Small intestine (tissue), 7 donors: ENCODE results near the gene BLOC1S5. TPM values are rescaled to one million over a fixed set of nuclear protein-coding genes. Genes with fewer than 3 reads are reported as not detected.

Source experiments
- DNase-seq, 2 donors: peaks; one replicate each; pipeline versions ENCODE4 v3.0.0 to v3.0.0-alpha.2; 2013
- FAIRE-seq: peaks from 2 replicates; lab custom pipeline; 2012; peaks lifted over from hg19 to GRCh38; lab: Jason Lieb, UNC
- H3K27ac ChIP-seq, 3 donors: one replicate each; pipeline ENCODE4 v1.5.1; 2013; ENCODE audit warnings: low read length in 2 of 3, mild to moderate bottlenecking in 2 of 3, control low read depth in 1 of 3, inconsistent platforms in 1 of 3, low read depth in 1 of 3, moderate library complexity in 1 of 3
- H3K27me3 ChIP-seq, 3 donors: one replicate each; pipeline ENCODE4 v1.6.1; 2013; ENCODE audit warnings: low read length in 3 of 3, inconsistent platforms in 1 of 3; ENCODE audit not compliant: control insufficient read depth in 3 of 3, insufficient read depth in 3 of 3
- H3K36me3 ChIP-seq, 3 donors: one replicate each; pipeline ENCODE4 v1.6.1; 2013; ENCODE audit warnings: low read length in 3 of 3, inconsistent platforms in 1 of 3, low read depth in 1 of 3, mild to moderate bottlenecking in 1 of 3, moderate library complexity in 1 of 3; ENCODE audit not compliant: control insufficient read depth in 3 of 3, insufficient read depth in 2 of 3
- H3K4me1 ChIP-seq, 3 donors: one replicate each; pipeline ENCODE4 v1.6.1; 2013; ENCODE audit warnings: low read length in 2 of 3, inconsistent platforms in 1 of 3, low read depth in 1 of 3, mild to moderate bottlenecking in 1 of 3, moderate library complexity in 1 of 3; ENCODE audit not compliant: control insufficient read depth in 3 of 3, insufficient read depth in 2 of 3
- H3K4me3 ChIP-seq, 3 donors: one replicate each; pipeline ENCODE4 v1.5.1; 2013; ENCODE audit warnings: low read length in 3 of 3, control low read depth in 1 of 3, inconsistent platforms in 1 of 3, low read depth in 1 of 3, mild to moderate bottlenecking in 1 of 3, moderate library complexity in 1 of 3
- H3K9me3 ChIP-seq, 2 donors: one replicate each; pipeline ENCODE4 v1.6.1; 2013; ENCODE audit warnings: low read depth in 1 of 2, low read length in 1 of 2; ENCODE audit not compliant: control insufficient read depth in 2 of 2, insufficient read depth in 1 of 2
- WGBS, 3 donors: extraction: QIAGEN DNeasy Blood & Tissue Kit; methylation state at CpG; one replicate each; pipeline ENCODE4 v1.1.7; 2013; 5-methylcytosine and 5-hydroxymethylcytosine counted together
- polyA plus RNA-seq, 4 donors: library from polyadenylated mRNA; stranded (reverse) in 3 of 4; unstranded in 1 of 4; fragments of 200-250 nt in 3 of 4; fragments of 120-200 nt in 1 of 4; gene quantifications; one replicate each; pipeline versions ENCODE4 v1.2.1 to v1.2.3, GENCODE V29; 2013
- donor health status: healthy with polysubstance abuse.
- donor health status: control.
- donor health status: control.
- donor health status: Bipolar disorder and iron deficiency.
- donor health status: healthy.

The BLOC1S5 gene
- polyA plus RNA-seq, 4 donors = 3.2 to 14.2 (median 8.5) TPM

DNA sequence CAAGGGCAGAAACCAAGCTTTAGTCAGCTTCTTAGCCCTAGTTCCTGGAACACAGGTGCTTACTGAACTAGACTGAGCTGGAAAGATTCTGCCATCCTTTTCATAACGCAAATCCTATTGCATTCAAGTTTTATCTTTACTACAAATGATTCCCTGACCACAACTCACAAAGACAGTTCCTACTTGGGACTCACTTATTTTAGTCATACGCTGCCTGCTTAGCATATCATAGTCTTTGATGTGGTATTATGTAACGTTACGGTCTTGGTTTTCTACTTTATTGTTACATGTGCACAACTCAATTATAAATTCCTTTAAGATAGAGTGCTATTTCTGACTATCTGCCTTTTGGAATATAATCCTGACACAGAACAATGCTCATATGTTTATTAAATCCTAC lies 59.1 kb downstream of the BLOC1S5 start:
- H3K4me3 ChIP-seq = no peak overlapping the region
- no peaks in the 10 kb centered on the region for H3K4me1 ChIP-seq
- WGBS, 3 donors = 59 to 71% (median 62%) methylated on average over 4 of the region's 4 CpGs
- FAIRE-seq = no peak
- H3K36me3 ChIP-seq = no peaks in the 10 kb centered on the region
- no peak overlapping the region for H3K27ac ChIP-seq
- no peak for DNase-seq
- H3K27me3 ChIP-seq = no peaks in the 10 kb centered on the region
- no peaks in the 10 kb centered on the region for H3K9me3 ChIP-seq

DNA sequence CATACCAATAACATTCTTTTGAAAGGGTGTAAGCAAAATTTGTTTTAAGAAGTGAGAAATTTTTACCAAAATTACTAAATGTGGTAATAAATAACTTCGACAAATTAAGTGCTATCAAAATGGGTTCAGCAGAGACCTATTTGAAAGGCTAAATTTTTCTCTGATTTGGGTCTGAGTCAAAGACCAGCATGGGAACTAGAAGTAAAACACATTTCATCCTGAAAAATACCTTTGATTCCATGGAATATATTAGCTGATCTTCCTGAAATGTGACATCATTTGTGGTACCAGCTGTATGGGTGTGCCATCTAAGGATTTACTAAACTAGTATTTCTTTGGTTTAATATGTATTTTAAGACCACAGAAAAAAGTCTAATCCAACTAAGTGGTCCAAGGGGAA lies 63.6 kb downstream of the BLOC1S5 start:
- no peaks in the 10 kb centered on the region for H3K36me3 ChIP-seq
- H3K4me3 ChIP-seq = no peak overlapping the region
- H3K27ac ChIP-seq = no peak overlapping the region
- WGBS, 3 donors = 85 to 91% (median 87%) methylated on average over 1 of the region's 1 CpG
- DNase-seq (no peak), FAIRE-seq (no peak)
- no peaks in the 10 kb centered on the region for H3K27me3 ChIP-seq
- H3K9me3 ChIP-seq = no peaks in the 10 kb centered on the region
- peaks cover 0 to 12% (median 2%) of the 10 kb centered on the region in 3 donors for H3K4me1 ChIP-seq

DNA sequence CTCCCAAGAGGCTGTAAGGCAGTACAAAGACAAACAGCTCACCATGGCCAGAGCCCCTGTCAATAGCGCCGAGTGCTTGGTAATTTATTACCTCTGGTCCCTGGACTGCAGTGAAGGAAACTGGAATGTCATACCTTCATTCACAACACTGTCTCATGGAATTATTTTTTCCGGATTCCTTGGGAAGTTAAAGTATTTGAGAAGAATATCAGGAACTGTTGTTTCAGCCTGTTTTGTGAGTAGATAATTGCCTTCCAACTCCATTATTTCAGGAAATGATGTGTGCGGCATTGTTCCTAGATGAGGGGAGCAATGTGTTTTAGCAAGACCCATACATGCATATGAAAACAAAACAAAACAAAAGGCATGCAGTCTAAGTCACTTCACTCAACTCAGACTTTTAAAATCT lies 64.0 kb downstream of the BLOC1S5 start:
- Histone ChIP-seq H3K4me1 (peaks cover 0 to 12% (median 2%) of the 10 kb centered on the region in 3 donors), H3K27ac (no peak overlapping the region), H3K4me3 (no peak overlapping the region), H3K27me3 (no peaks in the 10 kb centered on the region), H3K36me3 (no peaks in the 10 kb centered on the region), H3K9me3 (no peaks in the 10 kb centered on the region)
- DNase-seq (no peak), FAIRE-seq (no peak)
- 80 to 92% (median 91%) methylated on average over 4 of the region's 4 CpGs for WGBS, 3 donors

DNA sequence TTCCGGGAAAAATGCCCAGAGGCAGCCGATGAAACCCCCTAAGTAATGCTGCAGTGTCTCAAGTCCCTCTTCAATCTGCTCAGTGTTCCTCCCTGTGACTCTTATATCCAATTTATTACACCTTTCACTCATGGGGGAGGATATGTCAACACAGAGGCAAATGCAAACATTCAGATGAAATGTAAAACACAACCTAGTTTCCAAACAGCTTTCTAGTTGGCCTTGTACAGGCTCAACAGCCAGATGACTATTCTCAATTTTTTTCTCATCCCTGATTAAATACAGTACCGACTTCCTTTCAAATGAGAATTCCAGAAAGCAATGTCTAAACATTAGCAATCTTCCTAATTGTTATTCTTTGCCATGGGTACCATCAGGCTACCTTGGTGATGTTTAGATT lies 65.0 kb downstream of the BLOC1S5 start:
- WGBS, 3 donors = 70 to 88% (median 85%) methylated on average over 3 of the region's 3 CpGs
- no peak overlapping the region for H3K27ac ChIP-seq
- no peaks in the 10 kb centered on the region for H3K27me3 ChIP-seq
- no peak overlapping the region for H3K4me3 ChIP-seq
- H3K9me3 ChIP-seq = no peaks in the 10 kb centered on the region
- no peaks in the 10 kb centered on the region for H3K36me3 ChIP-seq
- H3K4me1 ChIP-seq = peaks cover 0 to 12% (median 2%) of the 10 kb centered on the region in 3 donors
- no peak for FAIRE-seq
- no peak for DNase-seq

DNA sequence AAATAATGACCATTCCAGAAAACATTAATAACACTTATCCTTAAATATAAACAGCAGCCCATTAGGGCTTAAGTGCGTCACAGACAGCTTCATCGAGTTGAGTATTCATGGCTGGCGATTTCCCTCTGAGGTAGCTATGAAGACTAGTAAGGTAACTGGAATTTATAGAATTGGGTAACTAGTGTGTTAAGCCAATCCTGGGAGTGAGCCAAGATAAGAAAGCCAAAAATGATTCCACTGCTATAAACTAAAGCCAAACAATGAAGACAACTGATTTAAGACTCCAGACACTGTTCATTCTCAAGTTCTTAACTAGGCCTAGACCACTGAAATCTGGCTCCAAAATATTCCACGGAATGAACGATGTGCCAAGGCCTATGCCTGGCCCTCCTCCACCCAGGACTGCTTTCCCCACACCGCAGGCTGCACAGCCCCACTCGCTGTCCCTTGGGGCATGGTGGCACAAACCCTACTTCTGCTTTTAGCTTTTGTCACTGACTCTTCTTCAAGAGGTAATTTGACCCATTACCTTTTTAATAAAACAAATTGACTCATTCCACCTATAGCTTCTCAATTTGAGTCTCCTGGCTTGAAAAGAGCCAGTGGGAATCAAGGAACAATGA lies 66.0 kb downstream of the BLOC1S5 start:
- no peak overlapping the region for H3K4me3 ChIP-seq
- no peak for FAIRE-seq
- no peak for DNase-seq
- no peaks in the 10 kb centered on the region for H3K27me3 ChIP-seq
- H3K9me3 ChIP-seq = no peaks in the 10 kb centered on the region
- WGBS, 3 donors = 74 to 92% (median 83%) methylated on average over 7 of the region's 7 CpGs
- no peaks in the 10 kb centered on the region for H3K36me3 ChIP-seq
- peaks cover 0 to 12% (median 2%) of the 10 kb centered on the region in 3 donors for H3K4me1 ChIP-seq
- no peak overlapping the region for H3K27ac ChIP-seq

DNA sequence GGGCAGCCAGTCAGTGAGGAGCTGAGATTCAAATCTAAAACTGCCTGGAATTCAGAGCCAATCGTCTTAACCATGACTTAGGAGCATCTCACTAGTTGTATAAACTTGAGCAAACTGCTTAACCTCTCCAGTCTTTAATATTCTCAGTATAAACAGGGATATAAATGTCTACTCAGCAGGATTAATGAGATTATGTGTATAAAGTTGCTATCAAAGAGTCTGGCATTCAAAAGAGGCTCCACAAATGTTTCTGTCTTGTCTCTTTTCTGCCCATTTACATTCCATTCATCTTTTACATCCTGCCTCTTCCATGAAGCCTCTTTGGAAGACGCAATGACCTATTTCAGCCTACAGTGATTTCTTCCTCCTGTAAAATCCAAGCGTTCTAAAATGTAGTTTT lies 66.9 kb downstream of the BLOC1S5 start:
- DNase-seq = no peak
- no peak for FAIRE-seq
- Histone ChIP-seq H3K27ac (peak overlapping the region in 1 of 3 donors; percentile 62), H3K4me1 (peaks cover 0 to 12% (median 2%) of the 10 kb centered on the region in 3 donors), H3K27me3 (no peaks in the 10 kb centered on the region), H3K4me3 (no peak overlapping the region), H3K9me3 (no peaks in the 10 kb centered on the region), H3K36me3 (no peaks in the 10 kb centered on the region)
- 51 to 73% (median 68%) methylated on average over 3 of the region's 3 CpGs for WGBS, 3 donors

DNA sequence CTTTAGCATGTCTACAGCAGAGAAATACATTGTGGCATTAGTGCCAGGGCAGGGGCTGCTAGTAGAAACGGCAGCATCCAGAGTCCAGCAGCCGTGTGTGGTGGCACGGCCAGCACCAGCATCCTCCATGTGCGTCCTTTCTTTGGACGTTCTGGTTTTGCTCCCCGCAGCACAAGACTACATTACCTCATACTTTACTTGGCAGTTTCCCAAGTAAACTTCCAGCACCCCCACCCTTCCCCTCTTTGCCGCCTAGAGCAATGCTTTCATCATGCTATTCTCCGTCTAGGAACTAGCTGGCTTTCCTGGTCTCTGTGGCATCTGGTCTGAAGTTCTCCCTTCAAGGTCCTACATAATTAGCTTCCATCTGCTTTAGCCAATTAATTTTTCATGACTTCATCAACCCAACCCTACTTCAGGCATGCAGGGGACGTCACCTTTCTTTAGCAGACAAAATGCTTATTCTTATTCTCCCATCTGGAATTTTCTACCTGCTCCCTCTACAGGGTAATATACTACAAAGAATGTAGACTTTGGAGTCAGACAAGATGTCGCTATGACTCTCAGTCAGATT lies 67.6 kb downstream of the BLOC1S5 start:
- peaks cover 0 to 12% (median 2%) of the 10 kb centered on the region in 3 donors for H3K4me1 ChIP-seq
- H3K9me3 ChIP-seq = no peaks in the 10 kb centered on the region
- 25 to 44% (median 40%) methylated on average over 10 of the region's 10 CpGs for WGBS, 3 donors
- peak overlapping the region in 1 of 3 donors; percentile 62 for H3K27ac ChIP-seq
- peak; percentile 9 to 78 for DNase-seq
- H3K4me3 ChIP-seq = no peak overlapping the region
- FAIRE-seq = no peak
- no peaks in the 10 kb centered on the region for H3K27me3 ChIP-seq
- H3K36me3 ChIP-seq = no peaks in the 10 kb centered on the region

DNA sequence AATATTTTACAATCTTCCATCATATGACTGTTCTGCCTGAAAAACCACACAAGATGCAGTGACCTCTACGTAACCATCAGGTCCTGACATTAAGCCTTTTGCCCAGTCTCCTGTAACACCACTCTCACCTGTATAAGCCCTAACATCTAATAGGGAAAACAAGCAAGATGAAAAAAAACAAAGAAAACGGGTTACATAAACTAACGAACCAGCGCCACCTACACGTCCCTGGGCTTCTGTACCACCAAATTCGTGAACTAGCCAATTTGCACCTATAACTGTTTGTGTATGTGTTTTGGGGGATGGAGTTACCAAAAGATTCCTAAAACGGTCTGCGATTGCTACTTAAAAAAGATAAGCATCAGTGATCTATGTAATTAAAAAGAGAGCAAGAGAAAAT lies 70.2 kb downstream of the BLOC1S5 start:
- peaks cover 0 to 12% (median 2%) of the 10 kb centered on the region in 3 donors for H3K4me1 ChIP-seq
- FAIRE-seq = no peak

More for the DNA sequence above, 70.2 kb downstream of the BLOC1S5 start:
- H3K27ac ChIP-seq = no peak overlapping the region
- H3K36me3 ChIP-seq = no peaks in the 10 kb centered on the region
- no peaks in the 10 kb centered on the region for H3K27me3 ChIP-seq
- no peaks in the 10 kb centered on the region for H3K9me3 ChIP-seq
- no peak overlapping the region for H3K4me3 ChIP-seq
- no peak for DNase-seq
- WGBS, 3 donors = 74 to 90% (median 78%) methylated on average over 8 of the region's 8 CpGs
